Fibroblast of pulmonary artery (primary cell): ENCODE data around the gene PKDCC.

ENCODE experiments used
- DNase-seq: peaks from one replicate; pipeline ENCODE4 v3.0.0-alpha.2; 2010; ENCODE audit warnings: low read depth
- H3K4me3 ChIP-seq: replicated peaks from 2 replicates; pipeline ENCODE4 v1.5.1; 2011; ENCODE audit warnings: low read depth, mild to moderate bottlenecking, control low read depth, low read length, moderate library complexity
- TF ChIP-seq, protein P1 (sequence below): IDR thresholded peaks from 2 replicates; pipeline ENCODE4 v1.5.1; 2011; ENCODE audit warnings: mild to moderate bottlenecking, control low read depth, low read length, inconsistent platforms; ENCODE audit errors: missing control alignments

PKDCC gene

GRCh38 chr2:42055573-42056514, 8.0 kb downstream of the PKDCC start:
- no peak for DNase-seq
- TF ChIP-seq, protein P1, sequence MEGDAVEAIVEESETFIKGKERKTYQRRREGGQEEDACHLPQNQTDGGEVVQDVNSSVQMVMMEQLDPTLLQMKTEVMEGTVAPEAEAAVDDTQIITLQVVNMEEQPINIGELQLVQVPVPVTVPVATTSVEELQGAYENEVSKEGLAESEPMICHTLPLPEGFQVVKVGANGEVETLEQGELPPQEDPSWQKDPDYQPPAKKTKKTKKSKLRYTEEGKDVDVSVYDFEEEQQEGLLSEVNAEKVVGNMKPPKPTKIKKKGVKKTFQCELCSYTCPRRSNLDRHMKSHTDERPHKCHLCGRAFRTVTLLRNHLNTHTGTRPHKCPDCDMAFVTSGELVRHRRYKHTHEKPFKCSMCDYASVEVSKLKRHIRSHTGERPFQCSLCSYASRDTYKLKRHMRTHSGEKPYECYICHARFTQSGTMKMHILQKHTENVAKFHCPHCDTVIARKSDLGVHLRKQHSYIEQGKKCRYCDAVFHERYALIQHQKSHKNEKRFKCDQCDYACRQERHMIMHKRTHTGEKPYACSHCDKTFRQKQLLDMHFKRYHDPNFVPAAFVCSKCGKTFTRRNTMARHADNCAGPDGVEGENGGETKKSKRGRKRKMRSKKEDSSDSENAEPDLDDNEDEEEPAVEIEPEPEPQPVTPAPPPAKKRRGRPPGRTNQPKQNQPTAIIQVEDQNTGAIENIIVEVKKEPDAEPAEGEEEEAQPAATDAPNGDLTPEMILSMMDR = no peak
- H3K4me3 ChIP-seq = no peak overlapping the region

- TF ChIP-seq, protein P1 = no peak
- DNase-seq = no peak
- no peak overlapping the region for H3K4me3 ChIP-seq
Observed at GRCh38 chr2:42057159-42057901, 9.5 kb downstream of the PKDCC start.

- no peak for DNase-seq
- no peak overlapping the region for H3K4me3 ChIP-seq
- TF ChIP-seq, protein P1 = no peak
Observed at GRCh38 chr2:42057902-42058450, 10.2 kb downstream of the PKDCC start.

- TF ChIP-seq, protein P1 = no peak
- DNase-seq = no peak
- H3K4me3 ChIP-seq = no peak overlapping the region
Observed at GRCh38 chr2:42059261-42059898, 11.6 kb downstream of the PKDCC start.

- no peak for DNase-seq
- no peak overlapping the region for H3K4me3 ChIP-seq
- TF ChIP-seq, protein P1 = no peak
Observed at GRCh38 chr2:42060028-42060427, 12.2 kb downstream of the PKDCC start.

GRCh38 chr2:42060718-42061619, 13.1 kb downstream of the PKDCC start:
- TF ChIP-seq, protein P1 = no peak
- DNase-seq = peak; percentile 64
- no peak overlapping the region for H3K4me3 ChIP-seq
